Measurements from ENCODE around the gene CLSTN2. TPM values are rescaled to one million over a fixed set of nuclear protein-coding genes. Genes with fewer than 3 reads are reported as not detected.

CLSTN2 gene
- total RNA-seq, 1 donor from 2014 or later, result 0.17 TPM

DNA sequence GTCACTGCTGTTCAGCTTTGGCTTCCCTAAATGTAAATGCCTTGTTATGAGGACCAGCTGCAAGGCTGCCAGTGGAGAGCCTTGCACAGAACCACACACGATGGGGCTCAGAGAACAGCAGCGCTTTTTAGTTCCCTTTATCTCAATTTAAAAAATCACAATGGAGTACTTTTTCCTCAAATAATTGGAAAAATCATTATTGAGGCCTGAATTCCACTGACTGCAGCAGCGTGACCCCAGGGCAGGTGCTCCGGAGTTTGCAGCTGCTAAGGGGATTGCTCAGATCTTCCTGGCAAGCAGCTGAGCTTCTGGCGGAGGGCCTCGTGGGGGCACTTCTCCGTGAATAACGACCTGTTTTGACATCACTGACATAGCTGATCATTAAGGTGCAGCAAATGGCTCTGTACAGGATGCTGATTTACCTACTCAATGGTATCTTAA, 497.3 kb downstream of the CLSTN2 start:
- DNase-seq, result peak; percentile 35

DNA sequence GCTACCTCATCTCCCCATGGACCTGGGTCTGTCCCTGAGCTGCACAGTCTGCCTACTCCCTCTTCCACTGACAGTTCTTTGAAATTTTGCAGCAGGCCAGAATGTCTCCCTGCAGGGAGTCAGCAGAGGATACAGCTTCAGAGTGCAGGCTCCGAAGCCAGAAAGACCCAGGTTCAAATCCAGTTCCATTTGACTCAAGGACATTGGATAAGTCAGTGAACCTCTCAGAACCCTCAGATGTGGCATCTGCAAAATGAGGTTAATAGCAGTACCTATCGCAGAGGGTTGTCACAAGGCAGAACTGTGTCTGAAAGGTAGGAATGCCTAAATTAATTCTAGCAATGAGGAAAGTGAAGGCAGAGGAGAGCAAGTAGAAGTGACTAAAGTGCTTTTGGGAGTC, 498.4 kb downstream of the CLSTN2 start:
- no peak for DNase-seq

DNA sequence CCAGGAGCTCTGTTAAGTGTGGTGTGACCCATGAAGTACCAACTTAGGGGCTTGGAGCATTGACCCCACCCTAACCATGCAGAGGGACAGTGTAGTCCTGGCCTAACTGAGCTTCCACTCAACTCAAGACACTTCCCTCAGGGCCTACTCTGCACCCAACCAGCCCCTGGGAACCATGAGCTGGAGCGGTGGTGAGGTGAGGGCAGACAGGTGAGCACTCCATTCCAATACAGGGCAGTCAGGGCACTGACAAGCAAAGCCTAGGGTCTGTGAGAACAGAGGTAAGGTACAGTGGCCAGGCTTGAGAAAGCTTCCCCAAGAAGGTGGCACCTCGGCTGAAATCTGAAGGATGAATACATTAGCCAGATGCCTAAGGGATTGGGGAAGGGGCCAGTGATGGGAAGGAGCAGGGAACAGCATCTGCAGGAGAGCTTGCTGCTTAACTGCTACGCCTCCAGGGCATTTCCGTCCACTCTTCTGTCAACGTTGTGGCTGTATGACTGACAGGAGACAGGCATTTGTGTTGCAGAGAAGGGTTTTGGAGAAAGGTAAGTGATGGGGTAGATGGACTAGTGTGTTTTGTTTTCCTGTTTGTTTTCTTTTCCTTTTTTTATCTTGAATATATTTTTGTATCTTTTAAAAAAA, 499.4 kb downstream of the CLSTN2 start:
- no peak for DNase-seq

DNA sequence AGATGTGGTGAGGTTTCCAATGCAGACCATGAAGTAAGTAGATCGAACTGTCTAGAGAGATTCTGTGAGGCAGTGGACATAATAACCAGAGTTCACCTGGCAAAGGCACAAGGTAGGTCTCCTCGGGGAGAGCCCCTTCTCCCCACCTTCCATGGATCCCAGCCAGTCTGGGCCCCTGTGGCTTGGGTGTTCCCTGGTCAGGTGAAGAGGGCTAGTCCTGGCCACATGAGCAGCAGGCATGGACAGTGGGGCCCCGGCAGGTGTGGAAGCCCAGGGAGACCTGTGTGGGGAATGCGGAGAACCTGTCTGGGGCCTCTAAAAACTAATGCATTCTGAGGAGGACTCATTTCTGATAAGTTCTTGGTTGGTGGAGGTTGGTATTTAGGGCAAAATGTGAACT, 501.4 kb downstream of the CLSTN2 start:
- DNase-seq, result no peak

DNA sequence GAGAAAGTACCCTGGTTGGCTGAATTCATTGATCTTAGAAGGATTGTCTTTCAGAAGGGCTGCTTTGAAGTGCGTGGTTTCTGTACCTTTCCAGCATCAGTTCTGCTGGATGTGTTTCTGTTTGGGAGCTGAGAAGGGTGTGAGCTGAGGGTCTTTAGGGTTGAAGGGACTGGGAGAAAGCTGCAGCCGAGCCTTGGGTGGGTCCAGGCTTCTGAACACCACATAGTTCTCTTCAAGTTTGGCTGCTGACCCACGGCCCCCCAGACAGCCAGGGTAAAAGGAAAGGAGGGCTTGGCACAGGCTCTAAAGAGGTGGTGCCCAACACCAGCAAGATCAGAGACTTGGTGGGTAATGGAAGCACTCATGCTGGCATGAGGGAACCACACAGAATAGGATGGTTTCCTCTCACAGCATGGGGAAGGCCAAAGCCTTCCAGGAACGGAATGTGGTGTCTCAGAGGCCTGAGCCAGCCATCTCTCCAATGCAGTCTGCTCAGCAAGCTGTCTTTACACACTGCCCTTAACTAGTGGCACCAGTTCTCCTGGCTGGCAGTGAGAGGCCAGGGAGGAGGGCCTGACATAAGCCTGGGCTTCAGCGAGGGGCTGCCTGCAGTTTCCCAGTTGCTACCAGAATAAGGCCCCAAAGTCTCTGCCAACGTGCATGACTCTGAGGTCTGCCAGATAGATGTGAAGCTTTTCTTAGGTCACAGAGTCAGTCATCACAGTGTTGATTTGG, 503.9 kb downstream of the CLSTN2 start:
- DNase-seq, result no peak

DNA sequence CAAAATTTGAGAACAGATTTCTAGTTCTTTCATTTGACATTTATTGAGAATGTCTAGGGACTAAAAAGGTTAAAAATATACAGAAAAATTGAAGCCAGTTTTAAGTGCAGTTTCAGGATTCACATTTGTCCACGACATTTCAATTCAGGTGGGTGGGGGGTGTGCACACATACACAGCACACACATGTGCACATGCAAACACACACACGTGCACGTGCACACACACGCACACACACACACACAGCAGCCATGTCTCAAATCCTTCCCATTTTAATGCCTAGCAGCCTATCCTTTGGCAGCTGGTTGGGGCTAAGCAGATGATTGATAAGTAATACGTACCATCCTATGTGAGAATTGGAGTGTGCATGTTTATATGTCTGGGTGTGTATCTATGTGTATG, 504.5 kb downstream of the CLSTN2 start:
- no peak for DNase-seq

DNA sequence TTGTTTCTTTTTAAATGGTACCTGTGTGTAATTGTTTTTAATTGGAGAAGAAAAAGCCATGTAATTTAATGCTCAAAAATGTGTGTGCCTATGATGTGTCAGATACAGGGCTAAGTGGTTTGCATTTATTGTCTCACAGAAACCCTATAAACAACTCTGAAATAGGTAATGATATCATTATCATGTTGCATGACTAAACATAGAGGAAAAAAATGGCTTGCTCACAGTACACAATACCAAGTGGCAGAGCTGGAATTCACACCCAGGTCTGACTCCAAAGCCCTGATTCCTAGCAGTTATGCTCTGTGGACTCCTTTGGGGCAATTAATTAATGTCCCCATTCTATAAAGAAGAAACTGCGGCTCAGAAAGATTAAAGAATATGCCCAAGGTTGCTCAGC, 505.5 kb downstream of the CLSTN2 start:
- peak; percentile 5 for DNase-seq

DNA sequence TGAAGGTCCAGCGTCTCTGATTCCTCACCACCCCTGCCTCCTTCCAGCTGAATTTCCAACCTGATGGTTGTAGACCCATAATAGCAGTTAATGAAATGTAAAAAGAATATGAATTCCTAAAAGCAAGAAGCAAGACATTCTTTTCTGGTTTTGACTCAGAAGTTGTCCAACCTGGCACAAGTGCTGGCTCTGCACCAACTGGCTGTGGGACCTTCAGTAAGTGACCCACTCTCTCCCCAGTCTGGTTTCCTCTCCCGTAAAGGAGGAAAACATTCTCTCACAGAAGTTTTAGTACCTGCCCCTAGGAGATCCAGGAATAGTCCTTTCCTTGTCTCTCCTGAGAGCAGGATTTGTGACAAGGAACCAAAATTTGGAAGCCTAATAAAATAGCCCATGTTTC, 506.0 kb downstream of the CLSTN2 start:
- peak; percentile 51 for DNase-seq

DNA sequence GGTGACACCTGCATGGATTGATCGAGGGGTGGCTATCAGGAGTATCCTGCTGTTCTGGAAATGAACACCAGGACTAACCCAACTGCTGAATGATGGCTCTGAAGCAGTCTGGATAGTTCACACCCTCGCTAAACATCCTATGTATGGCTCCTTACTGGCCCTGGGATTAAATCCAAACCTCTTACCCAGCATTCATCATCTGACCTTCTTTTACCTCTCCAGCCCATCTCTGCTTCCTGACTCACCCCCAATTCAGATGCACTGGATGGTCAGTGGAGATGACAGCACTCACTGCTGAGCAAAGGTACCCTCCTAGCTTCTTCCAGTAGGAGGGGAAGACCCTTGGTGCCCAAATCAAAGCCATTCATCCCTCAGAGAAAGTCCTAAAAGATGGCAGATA, 507.6 kb downstream of the CLSTN2 start:
- DNase-seq, result no peak

DNA sequence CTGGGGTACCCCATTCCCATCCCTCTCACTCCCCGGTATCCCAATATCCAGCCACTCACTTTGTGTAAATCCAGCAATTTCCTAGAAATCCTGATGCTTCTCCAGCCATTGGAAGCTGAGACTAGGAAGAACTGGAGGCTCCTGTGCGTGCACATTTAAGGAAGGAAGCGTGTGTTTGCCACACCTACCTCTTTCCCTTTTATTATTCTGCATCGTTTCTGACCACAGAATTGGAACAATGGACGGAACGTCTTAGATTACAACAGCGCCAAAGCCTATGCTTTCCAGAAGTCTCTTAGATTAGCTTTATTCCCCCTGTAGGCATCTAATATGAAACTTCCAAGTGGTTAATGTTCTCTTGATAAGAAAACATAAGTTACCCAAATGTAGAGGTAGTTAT, 508.1 kb downstream of the CLSTN2 start:
- DNase-seq, result peak; percentile 27

DNA sequence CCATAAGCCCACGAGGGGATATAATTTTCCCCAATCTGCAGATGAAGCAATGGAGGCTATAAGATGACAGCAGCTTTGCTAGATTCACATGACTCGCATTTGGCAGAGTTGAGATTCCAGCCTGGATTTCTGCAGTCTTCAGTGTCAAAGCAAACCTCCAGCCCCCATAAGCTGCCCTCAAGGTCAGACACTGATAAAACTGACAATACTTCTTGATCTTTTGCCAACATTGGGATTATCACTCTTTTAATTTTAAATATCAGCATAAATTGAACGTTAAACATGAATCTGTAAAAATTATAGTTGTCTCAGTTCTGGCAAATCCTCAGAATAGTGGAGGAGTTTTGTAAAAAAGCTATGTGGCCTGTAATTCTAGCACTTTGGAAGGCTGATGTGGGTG, 508.8 kb downstream of the CLSTN2 start:
- DNase-seq, result no peak

DNA sequence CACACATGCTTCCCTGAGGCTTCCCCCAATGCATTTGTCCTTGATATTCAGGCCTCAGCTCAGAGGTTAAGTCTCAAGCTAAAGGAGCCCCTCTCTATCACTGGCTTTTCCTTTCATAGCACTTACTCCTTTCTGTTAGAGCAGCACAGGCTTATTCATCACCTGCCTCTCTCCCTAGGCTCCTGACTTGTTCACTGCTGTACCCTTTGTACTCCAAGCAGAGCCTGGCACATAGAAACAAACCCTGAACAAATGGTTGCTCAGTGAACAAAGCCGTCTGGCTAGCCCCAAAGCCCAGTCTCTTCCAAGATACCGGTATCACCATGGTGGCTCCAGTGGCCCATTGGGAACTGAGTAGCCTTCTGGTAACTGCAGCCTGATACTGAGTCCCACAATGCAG, 511.7 kb downstream of the CLSTN2 start:
- no peak for DNase-seq

DNA sequence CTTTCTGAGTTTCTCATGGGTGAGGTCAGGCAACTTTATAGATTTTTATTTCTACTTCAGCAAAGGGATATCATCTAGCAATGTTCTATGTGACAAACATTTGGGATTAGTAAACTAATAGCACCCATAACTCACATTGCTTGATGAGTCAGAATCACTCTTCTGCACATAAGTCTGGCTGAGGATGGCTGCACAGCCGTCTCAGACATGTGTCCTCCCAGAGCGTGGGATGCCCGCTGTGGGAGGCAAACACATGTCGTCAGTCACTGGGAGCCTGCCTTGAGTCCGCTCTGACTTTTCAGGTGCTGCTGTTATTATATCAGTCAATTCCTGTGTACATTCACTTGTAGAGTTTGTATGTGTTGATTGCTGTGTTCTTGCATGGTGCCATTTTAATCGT, 512.2 kb downstream of the CLSTN2 start:
- DNase-seq, result no peak

DNA sequence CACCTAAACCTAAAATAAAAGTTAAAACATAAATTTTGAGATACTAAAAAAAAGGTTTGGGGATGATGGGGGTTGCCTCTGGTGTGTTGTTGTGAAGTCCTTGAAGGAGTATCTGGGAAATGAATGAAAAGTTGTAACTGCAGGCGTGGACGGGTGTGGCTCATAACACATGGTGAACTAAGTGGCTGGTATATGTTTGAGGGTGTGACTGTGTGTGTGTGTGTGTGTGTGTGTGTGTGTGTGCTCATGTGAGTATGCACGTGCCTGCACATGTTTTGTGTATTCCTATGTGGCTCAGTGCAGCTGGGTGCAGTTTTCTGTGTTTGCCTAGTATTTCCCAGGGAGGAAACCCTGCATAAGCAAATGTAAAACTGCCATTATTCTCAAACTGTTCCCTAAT, 513.0 kb downstream of the CLSTN2 start:
- DNase-seq, result no peak

DNA sequence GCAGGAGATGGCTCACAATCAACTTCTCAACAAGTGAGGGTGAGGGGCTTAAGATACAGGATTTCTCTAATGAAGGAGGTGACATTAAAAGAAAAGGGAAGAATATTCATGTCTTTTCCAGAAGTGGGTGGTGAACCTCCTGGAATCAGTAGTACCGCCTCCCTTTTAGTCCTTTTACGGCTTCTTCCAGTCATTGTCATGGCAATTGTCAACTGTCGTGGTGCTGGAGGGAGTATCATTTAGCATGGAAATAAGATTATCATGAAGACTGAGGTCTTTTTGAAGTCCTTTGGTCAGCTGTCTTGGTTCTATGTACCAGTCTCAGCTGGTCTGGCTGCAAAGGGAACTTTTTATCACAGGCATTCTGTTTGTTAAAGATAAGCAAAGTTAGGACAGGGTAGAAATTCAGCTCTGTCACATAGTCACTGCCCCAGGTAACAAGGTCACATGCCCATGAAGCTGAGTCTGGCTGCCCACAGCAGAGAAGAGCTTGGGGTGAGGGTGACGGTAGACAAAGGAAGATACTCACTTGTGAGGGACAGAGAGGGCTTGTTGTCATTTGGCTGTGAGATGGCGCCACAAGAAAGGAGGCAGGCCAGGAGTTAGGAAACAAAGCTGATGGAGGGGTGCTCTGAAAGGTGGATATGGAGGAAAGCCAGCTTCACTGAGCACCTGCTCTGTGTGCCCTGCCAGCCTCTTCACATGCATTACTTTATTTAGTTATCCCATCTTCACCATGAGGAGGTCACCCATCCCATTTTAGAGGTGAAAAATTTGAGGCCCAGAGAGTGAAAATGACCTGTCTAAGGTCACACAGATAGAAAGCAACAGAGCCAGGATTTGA, 514.6 kb downstream of the CLSTN2 start:
- DNase-seq, result no peak

DNA sequence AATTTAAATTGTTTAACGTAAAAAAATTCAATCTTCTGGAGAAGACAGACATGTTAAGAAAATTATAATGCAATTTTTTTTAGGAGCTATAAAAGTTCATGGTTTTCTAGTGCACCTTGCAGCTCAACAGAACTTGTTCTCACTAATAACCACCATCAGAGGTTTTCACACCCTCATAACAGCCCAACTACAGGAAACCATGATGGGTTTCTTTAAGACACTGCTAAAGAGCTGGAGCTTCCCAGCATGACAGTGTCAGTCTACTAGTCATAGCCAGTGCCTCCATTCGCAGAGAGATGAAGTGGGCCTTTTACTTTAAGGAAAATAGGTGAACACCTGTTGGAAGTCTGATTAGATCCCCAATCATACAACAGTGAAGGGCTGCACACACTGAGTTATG, 518.8 kb downstream of the CLSTN2 start:
- DNase-seq, result no peak

DNA sequence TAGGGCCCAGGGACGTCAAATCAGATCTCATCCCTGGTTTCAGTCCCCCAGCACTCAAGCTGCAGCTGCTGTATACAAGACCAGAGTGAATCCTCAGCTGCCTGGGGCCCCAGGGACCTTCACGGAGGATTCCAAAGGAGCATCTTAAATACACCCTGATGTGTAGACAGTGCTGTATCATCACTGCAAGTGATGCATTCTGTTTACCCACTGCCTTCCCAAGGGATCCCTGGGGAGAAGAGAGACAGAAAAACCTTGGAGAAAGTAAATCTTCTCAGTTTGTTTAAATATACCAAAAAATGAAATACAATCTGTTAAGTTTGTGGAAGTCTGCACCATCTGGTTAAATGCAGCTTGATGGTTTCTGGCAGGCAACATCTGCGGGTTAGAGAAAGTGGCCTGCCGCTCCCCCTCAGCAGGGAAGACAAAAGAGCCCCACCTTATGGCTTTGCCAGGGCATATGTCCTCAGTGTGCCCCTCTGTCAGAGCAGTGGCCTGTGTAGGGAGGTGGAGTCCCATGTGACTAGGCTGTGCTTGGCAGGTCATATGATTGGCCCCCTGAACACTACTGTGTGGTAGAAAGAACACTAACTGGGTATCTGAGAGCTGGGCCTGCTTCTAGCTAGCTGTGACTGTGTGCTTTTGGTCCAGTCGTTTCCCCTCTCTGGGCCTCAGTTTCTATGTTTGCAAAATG, 520.7 kb downstream of the CLSTN2 start:
- no peak for DNase-seq

DNA sequence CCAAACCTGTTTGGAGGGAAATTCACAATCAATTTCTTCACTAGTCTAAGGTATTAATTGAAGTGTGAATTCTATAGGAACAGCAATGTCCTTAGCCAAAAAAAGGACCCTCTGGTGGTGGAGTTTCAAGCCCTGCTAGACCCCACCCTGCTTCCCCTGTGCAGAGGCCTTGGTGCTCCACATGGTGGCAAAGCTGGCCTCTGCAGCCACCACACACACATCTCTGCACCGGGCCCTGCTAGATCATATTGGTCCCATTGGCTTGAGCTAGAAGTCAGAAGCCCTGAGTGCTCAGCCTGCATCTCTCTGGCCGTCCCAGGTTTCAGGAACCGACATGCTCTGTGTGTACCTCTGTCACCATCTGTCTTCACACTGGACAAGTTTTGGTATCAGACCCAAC, 522.0 kb downstream of the CLSTN2 start:
- no peak for DNase-seq

DNA sequence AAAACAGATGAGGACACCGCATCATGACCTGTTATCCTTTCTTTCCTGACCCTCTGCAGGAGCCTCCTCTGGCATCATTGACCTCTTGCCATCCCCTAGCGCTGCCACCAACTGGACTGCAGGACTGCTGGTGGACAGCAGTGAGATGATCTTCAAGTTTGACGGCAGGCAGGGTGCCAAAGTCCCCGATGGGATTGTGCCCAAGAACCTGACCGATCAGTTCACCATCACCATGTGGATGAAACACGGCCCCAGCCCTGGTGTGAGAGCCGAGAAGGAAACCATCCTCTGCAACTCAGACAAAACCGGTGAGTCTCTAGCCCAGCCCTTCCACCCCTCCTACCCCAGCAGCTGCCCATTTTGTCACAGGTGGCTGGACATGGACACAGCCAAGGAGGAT, 524.5 kb downstream of the CLSTN2 start:
- DNase-seq, result no peak

DNA sequence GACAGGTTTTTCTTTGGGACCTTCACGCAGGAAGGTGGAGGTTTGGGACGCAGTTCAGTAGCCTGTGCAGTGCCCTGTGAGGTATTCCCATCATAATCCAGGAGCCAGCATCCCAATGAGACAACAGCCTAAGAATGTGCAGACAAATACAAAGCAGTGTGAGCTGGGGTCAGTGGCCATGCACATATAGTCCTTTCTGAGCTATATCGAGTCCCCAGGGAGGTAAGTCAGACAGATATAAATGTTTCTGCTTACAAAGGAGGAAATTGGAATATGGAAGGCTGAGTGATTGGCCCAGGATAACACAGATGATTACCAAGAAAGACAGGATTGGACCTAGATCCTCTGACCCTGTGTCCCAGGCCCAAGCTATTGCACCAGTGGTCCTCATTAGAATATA, 526.3 kb downstream of the CLSTN2 start:
- DNase-seq, result no peak

DNA sequence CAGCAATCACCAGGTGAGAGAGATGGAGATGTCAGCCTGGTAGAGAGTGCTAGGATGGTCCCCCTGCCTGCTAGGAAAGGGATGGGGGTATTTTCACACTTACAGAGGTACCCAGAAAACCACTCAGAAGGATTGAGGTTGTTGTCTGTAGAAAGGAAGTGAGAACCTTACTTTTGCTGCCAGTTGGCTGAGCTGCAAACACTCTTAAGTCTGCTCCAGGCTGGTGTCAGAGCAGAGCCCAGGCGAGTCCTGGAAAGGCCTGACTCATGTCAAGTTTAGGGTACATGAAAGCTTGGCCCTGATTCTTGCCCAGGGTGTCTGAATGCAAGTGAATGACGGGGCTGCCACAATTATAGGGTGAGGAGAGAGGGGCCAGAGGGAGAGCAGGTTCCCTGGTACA, 528.4 kb downstream of the CLSTN2 start:
- no peak for DNase-seq

DNA sequence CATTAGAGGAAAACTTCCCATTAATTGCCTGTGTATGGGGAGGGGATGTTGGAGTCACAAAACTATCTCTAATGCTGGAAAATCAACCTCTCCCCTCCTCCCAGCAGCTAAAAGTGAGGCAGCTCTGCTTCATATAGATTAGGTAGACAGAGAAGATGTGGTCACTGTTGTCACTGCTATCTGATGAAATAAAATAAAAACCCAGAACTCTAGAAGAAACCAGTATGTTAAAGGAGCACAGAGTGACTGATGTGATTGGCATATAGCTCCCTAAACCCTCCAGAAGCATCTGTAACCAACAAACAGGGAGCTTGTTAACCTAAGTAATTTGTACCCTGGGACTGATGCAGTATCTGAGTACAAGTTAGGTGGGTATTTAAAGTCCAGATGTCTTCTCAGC, 531.0 kb downstream of the CLSTN2 start:
- no peak for DNase-seq

DNA sequence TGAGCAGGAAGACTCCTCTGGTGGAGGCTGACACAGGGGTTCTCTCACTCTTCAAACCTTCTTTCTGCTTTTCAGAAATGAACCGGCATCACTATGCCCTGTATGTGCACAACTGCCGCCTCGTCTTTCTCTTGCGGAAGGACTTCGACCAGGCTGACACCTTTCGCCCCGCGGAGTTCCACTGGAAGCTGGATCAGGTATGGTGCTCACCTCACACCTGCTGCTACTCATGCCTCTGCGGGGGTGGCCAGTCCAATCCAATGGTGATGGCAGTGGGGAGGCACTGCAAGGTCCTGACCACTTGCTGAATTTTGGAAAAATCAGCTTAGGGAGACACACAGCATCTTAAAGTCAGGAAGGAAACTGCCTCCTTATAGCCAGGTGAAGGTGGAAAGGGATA, 531.5 kb downstream of the CLSTN2 start:
- no peak for DNase-seq

Measured in dermis blood vessel endothelial cell (primary cell).